NCI-H748 (cell line): ENCODE results near the gene G2E3.
"Not testable (repeated sequence)": the region's sequence is repeated elsewhere in the genome, so short reads cannot be mapped to it uniquely, and the experiment has no call there.

Experiments used
- DNase-seq: peaks from one replicate; lab custom pipeline; 2025; ENCODE audit not compliant: unreplicated experiment; lab: John Stamatoyannopoulos, UW

Gene G2E3

DNA sequence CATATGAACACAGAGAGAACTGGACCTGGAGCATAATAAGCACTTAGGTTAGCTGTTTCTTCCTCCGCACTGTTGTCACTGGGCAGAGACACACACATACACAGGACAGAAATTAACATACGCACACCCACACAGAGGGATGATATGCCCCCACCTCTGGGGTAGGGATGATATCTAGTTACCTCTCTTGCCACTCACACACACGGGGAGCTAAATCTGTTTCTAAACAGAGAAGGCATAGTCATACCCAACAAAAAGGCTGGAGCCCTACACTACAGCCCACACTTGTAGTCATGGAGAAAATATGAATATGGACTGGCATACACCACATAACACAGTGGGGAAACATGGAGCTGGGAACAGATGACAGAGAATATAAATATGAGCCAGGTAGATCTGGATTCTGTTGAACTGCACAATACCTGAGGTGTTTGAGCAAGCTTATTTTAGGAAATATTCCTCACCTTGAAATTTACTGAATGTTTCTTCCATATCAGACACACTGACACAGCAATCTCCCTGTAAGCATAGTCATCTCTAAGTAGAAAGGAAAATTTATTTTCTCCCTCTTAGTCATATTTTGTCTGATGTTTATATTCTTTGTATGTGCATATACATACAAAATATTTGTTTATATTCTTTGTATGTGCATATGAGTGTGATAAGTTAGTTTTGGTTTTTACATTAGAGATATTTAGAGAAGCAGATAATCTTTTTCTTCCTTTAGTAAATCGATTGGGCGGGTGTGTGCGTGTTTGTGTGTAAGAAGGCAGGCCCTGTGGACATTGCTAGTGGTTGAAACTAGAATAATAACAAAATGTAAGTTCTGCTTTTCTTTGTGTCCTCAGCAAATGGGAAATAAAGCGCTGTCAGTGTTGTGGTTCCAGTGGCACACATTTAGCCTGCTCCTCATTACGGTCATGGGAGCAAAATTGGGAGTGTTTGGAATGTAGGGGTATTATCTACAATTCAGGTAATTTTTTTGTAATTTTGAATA lies 42.3 kb downstream of the G2E3 start:
- no peak for DNase-seq

DNA sequence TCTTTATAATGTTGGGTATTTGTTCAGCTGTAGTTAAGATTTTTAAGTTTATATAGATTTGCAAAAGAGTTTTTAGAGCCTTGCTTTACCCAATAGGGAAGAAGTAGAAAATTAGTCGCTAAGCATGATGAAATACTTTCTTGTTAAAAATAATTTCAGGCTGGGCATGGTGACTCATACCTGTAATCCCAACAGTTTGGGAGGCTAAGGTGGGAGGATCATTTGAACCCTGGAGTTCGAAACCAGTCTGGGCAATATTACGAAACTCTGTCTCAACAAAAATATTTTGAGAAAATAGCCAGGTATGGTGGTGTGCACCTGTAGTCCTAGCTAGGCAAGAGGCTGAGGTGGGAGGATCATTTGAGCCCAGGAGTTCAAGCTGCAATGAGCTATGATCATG lies 44.4 kb downstream of the G2E3 start:
- DNase-seq, result no peak

DNA sequence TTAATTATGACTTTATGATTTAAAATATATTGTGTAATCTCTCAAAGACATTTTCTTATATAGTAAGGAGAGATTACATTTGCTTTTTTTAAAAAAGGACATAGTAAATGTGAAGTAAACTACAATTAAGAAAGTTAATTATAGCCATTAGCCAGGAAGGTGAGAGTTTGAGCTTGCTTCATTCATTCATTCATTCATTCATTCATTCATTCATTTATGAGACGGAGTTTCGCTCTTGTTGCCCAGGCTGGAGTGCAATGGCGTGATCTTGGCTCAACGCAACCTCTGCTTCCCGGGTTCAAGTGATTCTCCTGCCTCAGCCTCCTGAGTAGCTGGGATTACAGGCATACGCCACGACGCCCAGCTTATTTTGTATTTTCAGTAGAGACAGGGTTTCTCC lies 45.7 kb downstream of the G2E3 start:
- DNase-seq, result not testable (repeated sequence)

DNA sequence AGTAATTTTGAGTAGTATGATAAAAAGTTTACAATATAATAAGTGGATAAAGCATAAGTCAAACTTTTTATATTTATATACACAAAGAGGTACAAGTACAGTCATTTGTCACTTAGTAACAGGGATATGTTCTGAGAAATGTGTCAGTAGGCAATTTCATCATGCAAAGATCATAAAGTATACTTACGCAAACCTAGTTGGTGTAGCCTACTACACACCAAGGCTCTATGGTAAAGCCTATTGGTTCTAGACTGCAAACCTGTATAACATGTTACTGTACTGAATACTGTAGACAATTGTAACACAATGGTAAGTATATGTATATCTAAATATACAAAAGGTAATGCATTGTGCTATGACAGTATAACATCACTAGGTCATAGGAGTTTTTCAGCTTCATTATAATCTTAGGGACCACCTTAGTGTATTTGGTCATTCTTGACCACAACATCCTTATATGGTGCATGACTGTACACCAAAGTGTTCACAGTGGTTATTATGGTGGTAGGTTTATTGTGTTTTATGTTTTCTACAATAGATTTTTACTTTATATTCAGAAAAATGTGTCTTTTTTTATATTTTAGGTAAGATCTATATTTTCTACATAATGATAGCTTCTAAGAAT lies 48.3 kb downstream of the G2E3 start:
- DNase-seq, result no peak

DNA sequence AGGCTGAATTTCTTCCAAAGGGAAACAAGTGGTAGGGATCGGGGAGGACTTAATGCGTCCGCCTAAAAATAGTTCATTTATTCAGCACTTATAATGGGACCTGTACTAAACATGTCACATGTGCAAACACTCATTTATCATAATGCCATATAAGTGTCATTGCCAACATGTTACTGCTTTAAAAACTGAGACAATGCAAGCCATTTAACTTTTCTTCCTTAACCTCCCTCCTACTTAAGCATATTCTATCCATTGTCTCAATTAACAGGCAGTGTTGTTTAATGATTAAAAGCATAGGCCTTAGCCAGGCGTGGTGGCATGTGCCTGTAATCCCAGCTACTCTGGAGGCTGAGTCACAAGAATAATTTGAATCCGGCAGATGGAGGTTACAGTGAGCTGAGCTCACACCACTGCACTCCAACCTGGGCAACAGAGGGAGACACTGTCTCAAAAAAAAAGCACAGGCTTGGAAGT lies 49.6 kb downstream of the G2E3 start:
- no peak for DNase-seq

DNA sequence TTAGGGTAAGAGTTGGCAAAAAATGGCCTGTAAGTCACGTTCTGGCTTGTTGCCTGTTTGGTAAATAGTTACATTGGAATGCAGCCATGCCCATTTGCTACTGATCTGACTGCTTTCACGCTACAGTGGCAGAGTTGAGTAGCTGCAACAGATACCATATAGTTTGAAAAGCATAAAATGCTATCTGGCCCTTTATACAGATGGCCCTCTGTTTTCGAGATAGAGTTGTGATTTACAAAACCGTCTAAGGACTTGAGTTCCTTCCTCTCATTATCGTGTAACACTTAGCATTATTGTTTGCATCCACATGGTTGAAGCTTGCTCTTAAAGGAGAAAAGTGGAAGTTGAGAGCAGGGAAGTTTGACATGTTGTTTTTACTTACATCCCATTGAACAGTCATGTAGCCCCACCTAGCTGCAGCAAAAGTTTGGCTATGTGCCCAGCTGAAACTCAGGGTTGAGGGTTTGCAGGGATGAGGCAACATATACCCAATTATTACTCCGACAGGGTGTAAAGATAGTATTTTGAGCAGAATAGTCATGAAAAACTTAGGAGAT lies 51.9 kb downstream of the G2E3 start:
- peak; percentile 95 for DNase-seq

DNA sequence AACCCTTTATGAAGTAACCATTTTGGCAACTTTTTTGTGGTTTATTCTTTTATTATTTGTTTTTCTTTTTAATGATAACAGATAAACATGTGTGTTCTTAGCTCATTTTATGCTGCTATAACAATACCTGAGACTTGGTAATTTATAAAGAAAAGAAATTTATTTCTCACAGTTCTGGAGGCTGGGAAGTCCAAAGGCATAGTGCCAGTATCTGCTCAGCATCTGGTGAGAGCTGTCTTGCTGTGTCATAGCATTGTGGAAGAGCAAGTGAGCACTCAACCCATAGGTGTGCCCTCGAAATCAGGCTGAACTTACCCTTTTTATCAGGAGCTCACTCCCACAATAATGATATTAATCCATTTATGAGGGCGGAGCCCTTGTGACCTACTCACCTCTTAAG lies 55.2 kb downstream of the G2E3 start:
- DNase-seq, result no peak

DNA sequence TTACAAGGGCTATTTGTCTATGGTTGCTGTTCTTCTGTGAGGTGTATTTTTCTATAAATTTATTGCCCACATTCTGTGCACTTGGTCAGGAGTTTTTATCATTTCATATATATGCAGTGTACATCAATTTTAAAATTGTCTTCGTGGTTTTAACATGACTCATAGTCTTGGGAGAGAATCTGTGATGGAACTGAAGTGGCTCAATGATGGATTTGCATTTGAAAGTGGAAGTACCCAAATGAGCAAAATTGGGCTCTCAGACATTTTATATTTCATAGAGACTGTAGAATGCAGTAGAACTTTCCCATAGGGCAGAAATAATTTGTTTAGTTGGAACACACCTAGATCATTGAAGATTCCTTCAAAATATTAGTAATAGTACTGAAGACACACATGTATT lies 61.2 kb downstream of the G2E3 start:
- DNase-seq, result no peak

DNA sequence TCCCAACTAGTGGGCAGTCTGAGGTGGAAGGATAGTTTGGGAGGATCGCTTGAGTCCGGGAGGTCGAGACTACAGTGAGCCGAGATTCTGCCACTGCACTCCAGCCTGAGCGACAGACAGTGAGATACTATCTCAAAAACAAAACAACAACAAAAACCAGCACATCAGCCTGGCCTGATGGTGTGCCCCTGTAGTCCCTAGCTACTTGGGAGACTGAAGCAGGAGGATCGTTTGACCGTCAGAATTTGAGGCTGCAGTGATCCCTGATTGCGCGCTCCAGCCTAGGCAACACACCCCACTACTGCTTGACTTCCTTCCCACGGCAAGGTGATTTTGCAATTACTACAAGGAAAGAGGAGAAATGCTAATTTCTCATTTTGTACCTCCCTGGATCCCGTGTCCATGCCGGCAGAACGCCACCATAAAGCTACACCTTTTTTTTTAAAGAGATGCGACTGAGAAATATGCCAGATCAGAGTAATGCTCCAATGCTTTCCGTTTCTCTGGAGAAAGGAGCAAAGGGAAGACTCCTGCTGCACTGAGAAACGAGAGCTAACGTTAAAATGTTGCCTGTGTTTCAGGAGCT lies 62.5 kb downstream of the G2E3 start:
- DNase-seq, result peak; percentile 52

DNA sequence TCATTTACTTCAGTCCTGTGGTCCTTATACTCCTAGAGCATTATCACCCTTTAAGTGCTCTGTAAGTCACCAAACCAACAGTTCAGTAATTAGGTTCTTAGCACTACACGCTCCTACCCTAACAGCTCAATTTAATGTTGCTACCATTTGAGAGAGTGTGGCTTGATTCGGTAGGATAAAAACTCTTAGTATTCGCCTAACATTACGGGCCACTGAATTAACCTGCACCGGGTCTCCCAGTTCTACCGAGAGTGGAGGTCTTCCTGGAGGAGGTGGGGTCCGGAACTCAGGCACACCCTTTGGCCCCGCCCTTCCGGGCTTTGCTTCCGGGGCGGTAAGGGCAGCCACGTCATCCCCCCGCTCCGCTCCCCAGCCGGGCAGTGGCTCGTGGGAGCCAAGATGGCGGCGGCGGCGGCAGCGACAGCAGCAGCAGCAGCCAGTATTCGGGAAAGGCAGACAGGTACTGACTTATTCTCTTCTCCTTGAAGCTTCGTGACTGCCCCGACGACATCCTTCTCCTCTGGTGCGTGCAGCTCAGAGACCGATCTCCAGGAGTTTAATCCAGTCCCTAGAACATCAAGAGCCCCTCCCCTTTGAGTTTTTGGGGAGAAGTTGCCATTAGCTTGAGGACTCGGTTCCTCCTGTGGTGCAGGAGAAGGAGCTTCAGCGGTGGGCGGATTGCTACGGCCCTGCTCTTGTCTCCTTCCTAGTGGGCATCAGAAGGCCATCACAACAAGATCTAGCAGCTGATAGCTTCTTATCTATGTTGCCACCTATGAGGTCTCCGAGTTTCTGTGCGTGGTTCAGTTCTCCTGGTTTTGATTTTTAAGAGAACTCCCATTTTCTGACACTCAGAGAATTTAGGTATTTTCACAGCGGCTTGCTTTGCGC lies 63.2 kb downstream of the G2E3 start, which contains the start of gene SCFD1:
Gene SCFD1, plus strand, starts transcription at position 380 of the 891 bp plus-strand sequence. Its CDS starts 20 bp downstream, at position 400.
- DNase-seq, result peak; percentile 96

DNA sequence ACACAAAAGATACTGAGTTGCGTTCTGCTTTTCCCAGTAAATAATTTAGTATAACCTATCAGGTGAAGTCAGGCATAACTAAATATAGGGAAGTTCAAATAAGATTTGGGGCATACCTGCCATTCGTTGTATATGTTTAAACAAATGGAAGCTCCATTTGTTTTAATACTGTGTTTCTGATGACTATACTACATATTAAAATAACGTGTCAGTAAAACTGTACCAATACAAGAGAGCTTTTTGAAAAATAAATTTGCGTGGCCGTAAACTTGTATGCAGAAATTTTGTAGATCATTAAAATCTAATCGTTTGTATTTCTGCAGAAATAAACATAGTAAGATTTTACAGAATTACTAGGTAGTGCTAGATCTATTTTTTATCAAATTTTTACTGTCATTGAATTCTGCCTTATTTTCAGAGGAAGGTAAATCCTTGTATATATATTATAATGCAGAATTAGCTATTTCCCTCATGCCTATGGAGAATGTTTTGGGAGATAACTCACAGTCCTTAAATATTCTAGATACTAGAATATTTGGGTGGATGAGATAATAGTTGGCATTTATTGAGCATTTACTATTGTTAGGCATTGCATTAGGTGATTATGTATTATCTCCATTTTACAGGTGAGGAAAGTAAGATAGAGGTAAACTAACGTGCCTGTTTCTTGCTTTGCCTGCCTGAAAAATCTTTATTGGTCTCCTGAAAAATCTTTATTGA lies 64.6 kb downstream of the G2E3 start:
- DNase-seq, result no peak

DNA sequence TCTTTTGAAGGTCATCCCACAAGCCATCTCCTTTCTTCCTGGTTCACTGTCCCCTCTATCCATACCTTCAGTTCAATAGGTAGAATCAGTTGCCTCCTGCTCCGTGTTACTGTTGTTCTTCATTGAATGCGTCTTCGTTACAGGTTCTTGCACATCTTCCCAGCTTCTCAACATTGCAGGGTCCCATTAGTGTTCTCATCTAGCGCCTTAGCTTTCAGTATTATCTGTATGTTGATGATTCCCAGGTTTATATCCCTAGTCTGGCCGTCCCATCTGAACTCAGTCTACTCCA lies 65.1 kb downstream of the G2E3 start:
- DNase-seq, result no peak

DNA sequence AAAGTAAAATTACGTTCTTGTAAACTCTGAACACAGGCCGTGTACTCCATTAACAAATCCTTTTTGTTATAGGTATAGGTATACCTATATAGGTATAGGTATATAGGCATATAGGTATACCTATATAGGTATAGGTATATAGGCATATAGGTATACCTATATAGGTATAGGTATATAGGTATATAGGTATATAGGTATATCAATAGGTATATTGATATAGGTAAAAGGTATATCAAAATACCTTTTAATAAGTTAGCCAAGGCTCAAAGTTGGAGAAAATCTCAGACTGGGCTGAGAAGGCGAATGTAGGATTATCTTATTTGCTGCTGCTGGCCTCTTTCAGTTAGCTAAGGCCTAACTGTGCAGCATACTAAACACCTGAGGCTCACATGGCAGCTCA lies 66.6 kb downstream of the G2E3 start:
- no peak for DNase-seq

DNA sequence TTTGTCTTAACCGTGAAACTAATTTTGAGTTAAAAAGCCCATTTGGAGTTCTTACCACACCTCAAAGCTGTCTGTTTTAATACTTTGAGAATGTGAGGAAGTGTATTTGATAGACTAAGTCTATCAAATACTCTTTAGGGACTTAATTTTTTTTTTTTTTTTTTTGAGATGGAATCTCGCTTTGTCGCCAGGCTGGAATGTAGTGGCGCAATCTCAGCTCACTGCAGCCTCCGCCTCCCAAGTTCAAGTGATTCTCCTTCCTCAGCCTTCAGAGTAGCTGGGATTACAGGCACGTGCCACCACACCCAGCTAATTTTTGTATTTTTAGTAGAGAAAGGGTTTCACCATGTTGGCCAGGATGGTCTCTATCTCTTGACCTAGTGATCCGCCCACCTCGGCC lies 70.5 kb downstream of the G2E3 start:
- not testable (repeated sequence) for DNase-seq

DNA sequence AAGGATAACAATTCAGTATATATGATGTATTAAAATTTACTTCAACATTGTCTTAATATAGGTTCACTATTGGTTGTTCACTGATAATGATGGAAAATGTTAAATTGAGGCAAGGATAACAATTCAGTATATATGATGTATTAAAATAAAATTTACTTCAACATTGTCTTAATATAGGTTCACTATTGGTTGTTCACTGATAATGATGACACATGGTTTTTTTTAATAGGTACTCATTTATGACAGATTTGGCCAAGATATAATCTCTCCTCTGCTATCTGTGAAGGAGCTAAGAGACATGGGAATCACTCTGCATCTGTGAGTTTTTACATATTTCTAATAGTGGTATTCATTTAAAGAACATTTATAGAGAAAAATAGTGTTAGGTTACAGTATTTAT lies 71.3 kb downstream of the G2E3 start:
- DNase-seq, result no peak

DNA sequence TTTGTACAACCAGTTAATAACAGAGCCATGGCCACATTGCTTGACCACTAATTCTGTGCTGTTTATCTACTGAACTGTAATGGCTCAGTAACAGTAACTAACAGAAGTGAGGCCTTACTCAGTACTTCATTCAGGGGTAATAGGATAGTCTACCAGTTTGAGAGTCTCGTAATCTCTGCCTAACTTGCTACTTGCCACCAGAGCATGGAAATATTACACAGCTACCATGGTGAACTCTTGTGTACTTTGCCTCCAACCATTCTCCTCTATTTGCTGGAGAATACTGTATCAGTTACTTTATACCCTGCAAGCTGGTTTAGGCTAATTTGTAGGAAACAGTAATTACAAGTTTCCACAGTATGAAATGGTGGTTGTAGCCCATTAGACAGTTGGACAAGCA lies 73.8 kb downstream of the G2E3 start:
- no peak for DNase-seq

DNA sequence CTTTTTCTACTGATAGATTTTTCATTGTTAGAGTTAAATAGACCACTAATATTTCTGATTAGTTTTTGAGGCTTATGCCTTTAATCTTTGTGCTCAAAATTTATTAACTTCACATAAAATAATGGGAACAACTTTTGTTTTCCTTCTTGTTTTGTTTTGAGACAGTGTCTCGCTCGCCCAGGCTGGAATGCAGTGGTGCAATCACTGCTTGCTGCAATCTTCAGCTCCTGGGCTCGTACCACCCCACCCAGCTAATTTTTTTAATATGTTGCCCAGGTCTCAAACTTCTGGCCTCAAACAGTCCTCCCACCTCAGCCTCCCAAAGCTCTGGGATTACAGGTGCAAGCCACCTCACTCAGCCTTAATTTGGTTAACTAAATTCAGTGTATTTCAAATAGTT lies 80.0 kb downstream of the G2E3 start:
- DNase-seq, result no peak

DNA sequence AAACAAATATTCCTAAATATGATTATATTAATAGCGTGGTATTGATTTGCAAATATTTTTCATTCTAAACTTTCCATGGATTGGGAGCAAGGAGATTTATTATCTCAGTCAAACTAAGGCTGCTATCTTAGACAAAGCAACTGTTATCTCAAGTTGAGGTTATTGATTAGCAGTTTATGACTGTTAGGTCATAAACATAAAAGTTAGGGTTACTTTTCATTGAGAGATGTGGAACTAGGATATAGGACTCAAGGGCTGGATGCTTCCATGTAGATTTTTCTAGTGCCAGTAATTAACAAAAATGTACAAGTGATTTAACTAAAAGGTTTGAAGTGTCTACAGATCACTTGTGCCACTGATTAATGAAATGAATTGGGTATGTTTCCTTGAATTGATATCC lies 82.2 kb downstream of the G2E3 start:
- DNase-seq, result no peak

DNA sequence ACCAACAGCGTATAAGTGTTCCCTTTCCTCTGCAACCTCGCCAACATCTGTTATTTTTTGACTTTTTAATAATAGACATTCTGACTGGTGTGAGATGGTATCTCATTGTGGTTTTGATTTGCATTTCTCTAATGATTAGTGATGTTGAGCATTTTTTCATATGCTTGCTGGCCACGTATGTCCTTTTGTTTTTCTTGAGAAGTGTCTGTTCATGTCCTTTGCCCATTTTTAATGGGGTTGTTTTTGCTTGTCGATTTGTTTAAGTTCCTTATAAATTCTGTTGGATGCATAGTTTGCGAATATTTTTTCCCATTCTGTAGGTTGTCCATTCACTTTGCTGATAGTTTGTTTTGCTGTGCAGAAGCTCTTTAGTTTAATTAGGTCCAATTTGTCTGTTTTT lies 85.5 kb downstream of the G2E3 start:
- DNase-seq, result not testable (repeated sequence)

DNA sequence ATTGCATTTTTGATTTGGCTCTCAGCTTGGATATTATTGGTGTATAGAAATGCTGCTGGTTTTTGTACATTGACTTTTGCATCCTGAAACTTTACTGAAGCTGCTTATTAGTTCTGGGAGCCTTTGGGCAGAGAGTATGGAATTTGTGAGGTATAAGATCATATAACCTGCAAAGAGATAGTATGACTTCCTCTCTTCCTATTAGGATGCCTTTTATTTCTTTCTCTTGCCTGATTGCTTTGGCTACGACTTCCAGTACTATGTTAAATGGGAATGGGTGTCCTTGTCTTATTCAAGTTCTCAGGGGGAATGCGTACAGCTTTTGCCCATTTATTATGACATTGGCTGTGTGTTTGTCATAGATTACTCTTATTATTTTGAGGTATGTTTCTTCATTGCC lies 86.6 kb downstream of the G2E3 start:
- no peak for DNase-seq
